ENCODE results near the gene STXBP6.

DNA sequence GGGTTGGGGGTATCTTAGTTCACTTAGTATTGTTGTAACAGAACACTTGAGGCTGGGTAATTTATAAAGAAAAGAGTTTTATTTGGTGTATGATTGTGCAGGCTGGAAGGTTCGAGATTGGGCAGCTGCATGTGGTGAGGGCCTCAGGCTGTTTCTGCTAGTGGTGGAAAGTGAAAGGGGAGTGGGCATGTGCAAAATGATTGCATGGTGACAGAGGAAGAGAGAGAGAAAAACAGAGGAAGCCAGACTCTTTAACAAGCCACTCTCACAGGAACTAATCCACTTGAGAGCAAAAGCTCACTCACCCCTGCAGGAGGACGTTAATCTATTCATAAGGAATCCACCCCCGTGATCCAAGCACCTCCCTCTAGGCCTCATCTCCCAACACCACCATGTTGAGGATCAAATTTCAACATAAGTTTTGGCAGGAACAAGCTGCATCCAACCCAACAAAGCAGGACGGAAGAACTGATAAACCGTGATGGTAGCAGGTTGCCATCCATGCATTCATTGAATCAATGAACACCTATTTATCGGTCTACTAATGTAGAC is 251.0 kb downstream of the STXBP6 start:
- TF ChIP-seq, protein P1, sequence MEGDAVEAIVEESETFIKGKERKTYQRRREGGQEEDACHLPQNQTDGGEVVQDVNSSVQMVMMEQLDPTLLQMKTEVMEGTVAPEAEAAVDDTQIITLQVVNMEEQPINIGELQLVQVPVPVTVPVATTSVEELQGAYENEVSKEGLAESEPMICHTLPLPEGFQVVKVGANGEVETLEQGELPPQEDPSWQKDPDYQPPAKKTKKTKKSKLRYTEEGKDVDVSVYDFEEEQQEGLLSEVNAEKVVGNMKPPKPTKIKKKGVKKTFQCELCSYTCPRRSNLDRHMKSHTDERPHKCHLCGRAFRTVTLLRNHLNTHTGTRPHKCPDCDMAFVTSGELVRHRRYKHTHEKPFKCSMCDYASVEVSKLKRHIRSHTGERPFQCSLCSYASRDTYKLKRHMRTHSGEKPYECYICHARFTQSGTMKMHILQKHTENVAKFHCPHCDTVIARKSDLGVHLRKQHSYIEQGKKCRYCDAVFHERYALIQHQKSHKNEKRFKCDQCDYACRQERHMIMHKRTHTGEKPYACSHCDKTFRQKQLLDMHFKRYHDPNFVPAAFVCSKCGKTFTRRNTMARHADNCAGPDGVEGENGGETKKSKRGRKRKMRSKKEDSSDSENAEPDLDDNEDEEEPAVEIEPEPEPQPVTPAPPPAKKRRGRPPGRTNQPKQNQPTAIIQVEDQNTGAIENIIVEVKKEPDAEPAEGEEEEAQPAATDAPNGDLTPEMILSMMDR (IDR thresholded peaks at IDR 0.05; ENCODE audit: low read depth, low read length, poor library complexity, severe bottlenecking): no peak
- TF ChIP-seq EZH2phosphoT487 (IDR thresholded peaks at IDR 0.05; ENCODE audit: borderline replicate concordance, low read length): no peak
